Thoracic aorta (tissue), 2 donors: ENCODE results near the gene CRTC3. TPM values are rescaled to one million over a fixed set of nuclear protein-coding genes. Genes with fewer than 3 reads are reported as not detected.

Source experiments
- ATAC-seq: fragments of 150-250 bp; one replicate; pipeline ENCODE4 v1.8.0; 2017; ENCODE audit warnings: low read depth; ENCODE audit not compliant: insufficient number of reproducible peaks, low FRiP score
- DNase-seq: peaks from one replicate; pipeline ENCODE4 v3.0.0-alpha.2; 2020; ENCODE audit warnings: low spot score
- H3K27ac ChIP-seq, 2 donors: fragments of 200-600 bp; sonication (generic); 1 replicate in 1 of 2; 2 replicates in 1 of 2; pipeline ENCODE4 v1.5.1; 2016; ENCODE audit warnings: mild to moderate bottlenecking in 2 of 2, moderate library complexity in 2 of 2
- H3K27me3 ChIP-seq: fragments of 200-600 bp; sonication (generic); replicated peaks from 2 replicates; pipeline ENCODE4 v1.6.0; 2016; ENCODE audit warnings: mild to moderate bottlenecking; ENCODE audit not compliant: insufficient read depth
- H3K36me3 ChIP-seq: fragments of 200-600 bp; sonication (generic); one replicate; pipeline ENCODE4 v1.5.1; 2016
- H3K4me1 ChIP-seq, 2 donors: fragments of 200-600 bp; sonication (generic); 1 replicate in 1 of 2; 2 replicates in 1 of 2; pipeline versions ENCODE4 v1.5.1 to v1.6.0; 2016; ENCODE audit warnings: low read depth in 2 of 2, mild to moderate bottlenecking in 1 of 2; ENCODE audit not compliant: control insufficient read depth in 1 of 2
- H3K4me3 ChIP-seq: fragments of 200-600 bp; sonication (generic); 2 replicates; pipeline ENCODE4 v1.5.1; 2016; ENCODE audit warnings: mild to moderate bottlenecking
- H3K9me3 ChIP-seq: fragments of 200-600 bp; sonication (generic); 2 replicates; pipeline ENCODE4 v1.5.1; 2016
- CTCF ChIP-seq: fragments of 200-600 bp; sonication (generic); IDR thresholded peaks from one replicate; pipeline ENCODE4 v1.5.1; 2019; ENCODE audit warnings: antibody characterized with exemption
- total RNA-seq, 2 donors: library from RNA; depleted of rRNA; stranded (reverse); fragments of >200 nt; gene quantifications; one replicate each; pipeline versions ENCODE4 v1.1.0 to v1.2.3, GENCODE V29; 2016

CRTC3 gene
- total RNA-seq, 2 donors from 2014 or later: 73.2 to 89.8 TPM

- no peak for TF ChIP-seq CTCF
- no peak for ATAC-seq
- no peak overlapping the region for H3K27ac ChIP-seq
Observed at GRCh38 chr15:90550919-90551318, 21.2 kb downstream of the CRTC3 start.

GRCh38 chr15:90552162-90552928 is 22.6 kb downstream of the CRTC3 start:
- DNase-seq: no peak
- ATAC-seq: no peak
- no peaks in the 10 kb centered on the region for H3K36me3 ChIP-seq
- peaks cover 17 to 38% of the 10 kb centered on the region in 2 donors for H3K4me1 ChIP-seq
- no peak overlapping the region for H3K4me3 ChIP-seq
- peak overlapping the region; percentile 79 to 87 for H3K27ac ChIP-seq
- H3K9me3 ChIP-seq: no peaks in the 10 kb centered on the region
- no peak for TF ChIP-seq CTCF
- no peaks in the 10 kb centered on the region for H3K27me3 ChIP-seq

More at GRCh38 chr15:90550919-90551318, 21.2 kb downstream of the CRTC3 start:
- no peaks in the 10 kb centered on the region for H3K9me3 ChIP-seq
- H3K36me3 ChIP-seq: no peaks in the 10 kb centered on the region
- peaks cover 13 to 34% of the 10 kb centered on the region in 2 donors for H3K4me1 ChIP-seq
- DNase-seq: no peak
- H3K27me3 ChIP-seq: no peaks in the 10 kb centered on the region
- H3K4me3 ChIP-seq: no peak overlapping the region

GRCh38 chr15:90552929-90553211 is 23.1 kb downstream of the CRTC3 start:
- Histone ChIP-seq H3K4me1 (peaks cover 18 to 44% of the 10 kb centered on the region in 2 donors), H3K36me3 (no peaks in the 10 kb centered on the region), H3K4me3 (peak overlapping the region; percentile 19), H3K27ac (peak overlapping the region; percentile 79 to 87), H3K27me3 (no peaks in the 10 kb centered on the region), H3K9me3 (no peaks in the 10 kb centered on the region)
- no peak for TF ChIP-seq CTCF
- ATAC-seq (no peak), DNase-seq (no peak)

GRCh38 chr15:90553248-90553745 is 23.6 kb downstream of the CRTC3 start:
- no peak for DNase-seq
- Histone ChIP-seq H3K27me3 (no peaks in the 10 kb centered on the region), H3K4me1 (peaks cover 22 to 48% of the 10 kb centered on the region in 2 donors), H3K9me3 (no peaks in the 10 kb centered on the region), H3K27ac (peak overlapping the region; percentile 79 to 87), H3K36me3 (no peaks in the 10 kb centered on the region), H3K4me3 (peak overlapping the region; percentile 19)
- peak; percentile 82 for ATAC-seq
- no peak for TF ChIP-seq CTCF

- DNase-seq (peak; percentile 92), ATAC-seq (peak; percentile 64)
- H3K27ac ChIP-seq: peak overlapping the region; percentile 88 to 90
- no peaks in the 10 kb centered on the region for H3K36me3 ChIP-seq
- no peaks in the 10 kb centered on the region for H3K27me3 ChIP-seq
- no peak for TF ChIP-seq CTCF
- no peaks in the 10 kb centered on the region for H3K9me3 ChIP-seq
- H3K4me1 ChIP-seq: peaks cover 60 to 74% of the 10 kb centered on the region in 2 donors
- peak overlapping the region; percentile 31 for H3K4me3 ChIP-seq
Observed at GRCh38 chr15:90557186-90558084, 27.7 kb downstream of the CRTC3 start.
